CD14-positive monocyte (primary cell): Measurements from ENCODE around the gene LRIG1. TPM values are rescaled to one million over a fixed set of nuclear protein-coding genes. Genes with fewer than 3 reads are reported as not detected.

Experiments used
- DNase-seq, 3 donors: peaks; one replicate each; pipeline ENCODE4 v3.0.0-alpha.2; 2011 to 2022
- H2AFZ ChIP-seq: 2 replicates; pipeline ENCODE4 v1.6.0; 2012; ENCODE audit warnings: mild to moderate bottlenecking, low read depth, low read length, inconsistent platforms; ENCODE audit not compliant: insufficient read depth, poor library complexity, severe bottlenecking
- H3K27ac ChIP-seq, 2 donors: 1 replicate in 1 of 2; 2 replicates in 1 of 2; pipeline ENCODE4 v1.5.1; 2012 to 2013; ENCODE audit warnings: low read length in 2 of 2, control low read depth in 1 of 2, inconsistent platforms in 1 of 2, low read depth in 1 of 2, mild to moderate bottlenecking in 1 of 2
- H3K27me3 ChIP-seq, 2 donors: one replicate each; pipeline versions ENCODE4 v1.6.0 to v1.6.1; 2011 to 2013; ENCODE audit warnings: low read length in 2 of 2; ENCODE audit not compliant: control insufficient read depth in 2 of 2, insufficient read depth in 2 of 2
- H3K36me3 ChIP-seq, 2 donors: replicated peaks in 1 of 2; 1 replicate in 1 of 2; 2 replicates in 1 of 2; pipeline versions ENCODE4 v1.5.1 to v1.6.1; 2012 to 2013; ENCODE audit warnings: low read length in 2 of 2, control low read depth in 1 of 2, inconsistent platforms in 1 of 2, mild to moderate bottlenecking in 1 of 2; ENCODE audit not compliant: insufficient read depth in 2 of 2, control insufficient read depth in 1 of 2
- H3K4me1 ChIP-seq, 2 donors: 1 replicate in 1 of 2; 2 replicates in 1 of 2; pipeline versions ENCODE4 v1.5.1 to v1.6.1; 2012 to 2013; ENCODE audit warnings: low read length in 2 of 2, control low read depth in 1 of 2, inconsistent platforms in 1 of 2, mild to moderate bottlenecking in 1 of 2, moderate library complexity in 1 of 2; ENCODE audit not compliant: insufficient read depth in 2 of 2, control insufficient read depth in 1 of 2
- H3K4me2 ChIP-seq: replicated peaks from 2 replicates; pipeline ENCODE3; 2012; ENCODE audit warnings: low read length, moderate library complexity, mild to moderate bottlenecking; ENCODE audit not compliant: poor library complexity, severe bottlenecking; ENCODE audit errors: extremely low read depth
- H3K4me3 ChIP-seq, 3 experiments: fragments of 200-600 bp in 1 of 3; sonication (generic) in 1 of 3; replicated peaks in 1 of 3; 1 replicate in 2 of 3; 2 replicates in 1 of 3; pipeline ENCODE4 v1.5.1; 2011 to 2013; ENCODE audit warnings: low read length in 3 of 3, mild to moderate bottlenecking in 3 of 3, control low read depth in 2 of 3, low read depth in 2 of 3, inconsistent platforms in 1 of 3, moderate library complexity in 1 of 3
- H3K79me2 ChIP-seq: 2 replicates; pipeline ENCODE4 v1.6.0; 2012; ENCODE audit warnings: mild to moderate bottlenecking, control low read depth, inconsistent platforms, low read length, moderate library complexity; ENCODE audit not compliant: insufficient read depth
- H3K9ac ChIP-seq: 2 replicates; pipeline ENCODE4 v1.6.0; 2017; ENCODE audit warnings: low read length, mild to moderate bottlenecking; ENCODE audit not compliant: insufficient read depth, poor library complexity, severe bottlenecking
- H3K9me3 ChIP-seq, 2 donors: replicated peaks in 1 of 2; 1 replicate in 1 of 2; 2 replicates in 1 of 2; pipeline versions ENCODE4 v1.5.1 to v1.6.1; 2012 to 2013; ENCODE audit warnings: low read length in 2 of 2, control low read depth in 1 of 2; ENCODE audit not compliant: control insufficient read depth in 1 of 2, insufficient read depth in 1 of 2
- H4K20me1 ChIP-seq: 2 replicates; pipeline ENCODE4 v1.6.0; 2012; ENCODE audit warnings: mild to moderate bottlenecking, low read length, control low read depth, moderate library complexity; ENCODE audit not compliant: insufficient read depth
- H3K27ac Mint-ChIP-seq, 7 donors: one replicate each; pipeline ENCODE4 v1.8.0; 2020; ENCODE audit warnings: mild to moderate bottlenecking in 7 of 7, mixed read lengths in 7 of 7, moderate library complexity in 6 of 7, inconsistent platforms in 2 of 7
- H3K27me3 Mint-ChIP-seq, 3 donors: one replicate each; pipeline ENCODE4 v1.8.0; 2021 to 2022; ENCODE audit warnings: low read depth in 3 of 3, mild to moderate bottlenecking in 3 of 3, mixed read lengths in 3 of 3, moderate library complexity in 3 of 3, inconsistent platforms in 1 of 3
- H3K36me3 Mint-ChIP-seq, 2 donors: one replicate each; pipeline ENCODE4 v1.8.0; 2020; ENCODE audit warnings: mixed read lengths in 2 of 2, inconsistent platforms in 1 of 2, mild to moderate bottlenecking in 1 of 2
- H3K4me1 Mint-ChIP-seq: one replicate; pipeline ENCODE4 v1.8.0; 2020; ENCODE audit warnings: mild to moderate bottlenecking, mixed read lengths
- H3K4me3 Mint-ChIP-seq, 2 donors: one replicate each; pipeline ENCODE4 v1.8.0; 2020; ENCODE audit warnings: mild to moderate bottlenecking in 2 of 2, mixed read lengths in 2 of 2, moderate library complexity in 1 of 2
- H3K9me3 Mint-ChIP-seq, 7 donors: one replicate each; pipeline ENCODE4 v1.8.0; 2020 to 2022; ENCODE audit warnings: mixed read lengths in 7 of 7, mild to moderate bottlenecking in 6 of 7, moderate library complexity in 6 of 7, inconsistent platforms in 2 of 7
- WGBS: methylation state at CpG from one replicate; pipeline ENCODE4 v1.1.5; 2013; ENCODE audit warnings: missing lambda C conversion rate; ENCODE audit not compliant: insufficient coverage; 5-methylcytosine and 5-hydroxymethylcytosine counted together
- intact Hi-C, 2 donors: fragments of 100-400 bp; cut with micrococcal nuclease; formaldehyde crosslinking; loops; one replicate each; pipeline versions ENCODE4 v1.15.0 to v1.15.1; 2023
- polyA plus RNA-seq, 3 donors: library from polyadenylated mRNA; depleted of rRNA in 1 of 3; unstranded in 2 of 3; stranded (reverse) in 1 of 3; fragments of 300-500 nt in 2 of 3; fragments of >200 nt in 1 of 3; fragmentation: Illumina TruSeq in 2 of 3; gene quantifications; 1 replicate in 2 of 3; 2 replicates in 1 of 3; pipeline ENCODE4 v1.2.3, GENCODE V29; 2012 to 2021
- TF ChIP-seq, protein P1 (sequence below): fragments of 200-600 bp; IDR thresholded peaks from one replicate; pipeline ENCODE4 v1.8.0; 2022; ENCODE audit warnings: antibody characterized with exemption, mild to moderate bottlenecking

LRIG1 gene
- polyA plus RNA-seq, 3 donors = 0.82 to 1.9 (median 1.0) TPM

DNA sequence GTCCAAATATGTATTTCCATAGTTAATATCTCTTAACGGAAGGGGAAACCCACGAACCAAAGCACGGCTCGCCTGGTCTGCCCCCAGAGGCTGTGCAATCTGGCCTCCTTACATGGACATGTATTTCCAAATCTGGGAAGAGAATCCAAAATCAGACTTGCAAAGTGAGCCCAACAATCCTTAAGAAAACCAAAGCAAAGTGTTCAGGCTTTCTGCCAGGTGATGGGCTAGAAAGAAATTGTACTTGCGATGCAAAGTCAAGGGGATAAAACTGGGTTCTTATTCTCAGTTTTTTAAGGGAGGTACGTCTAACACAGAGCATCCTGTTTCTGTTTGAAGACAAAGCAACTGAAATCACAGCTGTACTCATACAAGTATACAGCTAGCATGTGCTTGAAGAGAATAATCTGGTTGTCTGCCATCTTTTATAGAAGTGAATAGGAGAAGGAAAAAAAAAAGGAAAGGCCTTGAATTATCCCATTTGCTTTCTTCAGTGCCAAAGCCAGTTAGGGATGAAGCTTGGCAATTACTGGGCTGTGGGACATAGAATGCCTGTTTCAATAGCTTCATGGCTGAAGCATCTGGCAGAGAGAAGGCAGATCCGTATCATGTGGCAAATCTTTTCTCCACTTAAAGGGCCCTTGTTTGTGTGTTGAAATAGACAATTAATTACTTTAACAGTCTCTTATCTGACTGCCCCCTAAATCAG is 48.4 kb downstream of the LRIG1 start:
- H3K4me2 ChIP-seq = no peak overlapping the region
- H3K79me2 ChIP-seq = no peaks in the 10 kb centered on the region
- H3K4me3 ChIP-seq = no peak overlapping the region
- WGBS = 67% methylated on average over 4 of the region's 7 CpGs
- no peak overlapping the region for H2AFZ ChIP-seq
- no peak for DNase-seq
- peaks cover 30% of the 10 kb centered on the region for H3K4me1 Mint-ChIP-seq
- H3K27me3 Mint-ChIP-seq = peaks cover 0 to 2% (median 0%) of the 10 kb centered on the region in 3 donors
- H3K9me3 ChIP-seq = no peaks in the 10 kb centered on the region
- no peak overlapping the region for H3K9ac ChIP-seq
- H3K36me3 ChIP-seq = no peaks in the 10 kb centered on the region
- peaks cover 0 to 2% of the 10 kb centered on the region in 2 donors for H3K36me3 Mint-ChIP-seq
- TF ChIP-seq, protein P1, sequence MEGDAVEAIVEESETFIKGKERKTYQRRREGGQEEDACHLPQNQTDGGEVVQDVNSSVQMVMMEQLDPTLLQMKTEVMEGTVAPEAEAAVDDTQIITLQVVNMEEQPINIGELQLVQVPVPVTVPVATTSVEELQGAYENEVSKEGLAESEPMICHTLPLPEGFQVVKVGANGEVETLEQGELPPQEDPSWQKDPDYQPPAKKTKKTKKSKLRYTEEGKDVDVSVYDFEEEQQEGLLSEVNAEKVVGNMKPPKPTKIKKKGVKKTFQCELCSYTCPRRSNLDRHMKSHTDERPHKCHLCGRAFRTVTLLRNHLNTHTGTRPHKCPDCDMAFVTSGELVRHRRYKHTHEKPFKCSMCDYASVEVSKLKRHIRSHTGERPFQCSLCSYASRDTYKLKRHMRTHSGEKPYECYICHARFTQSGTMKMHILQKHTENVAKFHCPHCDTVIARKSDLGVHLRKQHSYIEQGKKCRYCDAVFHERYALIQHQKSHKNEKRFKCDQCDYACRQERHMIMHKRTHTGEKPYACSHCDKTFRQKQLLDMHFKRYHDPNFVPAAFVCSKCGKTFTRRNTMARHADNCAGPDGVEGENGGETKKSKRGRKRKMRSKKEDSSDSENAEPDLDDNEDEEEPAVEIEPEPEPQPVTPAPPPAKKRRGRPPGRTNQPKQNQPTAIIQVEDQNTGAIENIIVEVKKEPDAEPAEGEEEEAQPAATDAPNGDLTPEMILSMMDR = no peak
- no peak overlapping the region for H3K27ac Mint-ChIP-seq
- no peaks in the 10 kb centered on the region for H4K20me1 ChIP-seq
- H3K27ac ChIP-seq = no peak overlapping the region
- H3K27me3 ChIP-seq = no peaks in the 10 kb centered on the region
- H3K4me1 ChIP-seq = peaks cover 4 to 8% of the 10 kb centered on the region in 2 donors
- H3K4me3 Mint-ChIP-seq = no peak overlapping the region
- intact Hi-C loops = no loop called here
- H3K9me3 Mint-ChIP-seq = peaks cover 0 to 2% (median 0%) of the 10 kb centered on the region in 7 donors

DNA sequence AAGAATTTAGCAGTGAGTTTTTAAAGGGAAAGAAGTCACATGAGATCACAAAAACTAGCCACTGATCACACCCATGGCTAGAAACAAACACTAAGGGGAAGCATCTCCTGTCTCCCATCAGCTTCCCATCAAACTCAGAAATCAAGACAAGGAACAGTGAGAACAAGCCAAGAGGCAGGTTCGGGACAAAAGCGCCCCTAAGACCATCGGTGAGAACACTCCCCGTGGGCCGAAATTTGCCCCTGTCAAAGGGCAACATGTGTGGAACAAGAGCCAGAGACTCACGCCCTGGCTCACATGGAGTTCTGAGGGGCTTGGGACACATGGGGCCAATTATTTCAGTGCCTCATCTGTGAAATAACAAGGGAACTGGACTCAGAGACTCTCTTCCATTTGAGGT is 49.1 kb downstream of the LRIG1 start:
- Histone ChIP-seq H3K27me3 (no peaks in the 10 kb centered on the region), H3K27ac (no peak overlapping the region), H3K4me1 (peaks cover 4 to 8% of the 10 kb centered on the region in 2 donors), H3K79me2 (no peaks in the 10 kb centered on the region), H3K4me2 (no peak overlapping the region), H3K9ac (no peak overlapping the region), H2AFZ (no peak overlapping the region), H3K9me3 (no peaks in the 10 kb centered on the region), H4K20me1 (no peaks in the 10 kb centered on the region), H3K4me3 (no peak overlapping the region), H3K36me3 (no peaks in the 10 kb centered on the region)
- TF ChIP-seq, protein P1 = no peak
- 91% methylated on average over 6 of the region's 6 CpGs for WGBS
- H3K27me3 Mint-ChIP-seq = peaks cover 0 to 2% (median 0%) of the 10 kb centered on the region in 3 donors
- H3K4me1 Mint-ChIP-seq = peaks cover 30% of the 10 kb centered on the region
- no peak overlapping the region for H3K27ac Mint-ChIP-seq
- intact Hi-C loops = no loop called here
- H3K36me3 Mint-ChIP-seq = peaks cover 0 to 2% of the 10 kb centered on the region in 2 donors
- no peak overlapping the region for H3K4me3 Mint-ChIP-seq
- peaks cover 0 to 2% (median 0%) of the 10 kb centered on the region in 7 donors for H3K9me3 Mint-ChIP-seq
- no peak for DNase-seq
